ENCODE measurements around the gene OR12D2. TPM values are rescaled to one million over a fixed set of nuclear protein-coding genes. Genes with fewer than 3 reads are reported as not detected.
"Not testable (repeated sequence)": the region's sequence is repeated elsewhere in the genome, so short reads cannot be mapped to it uniquely, and the experiment has no call there.

OR12D2 gene
- total RNA-seq (not detected), polyA plus RNA-seq (not detected)

GRCh38 chr6:29395331-29395730 is at the start of gene OR12D2:
OR12D2 (plus strand) TSS chr6:29395631; CDS start chr6:29396700, 1,069 bp downstream.
- no peaks in the 10 kb centered on the region for H3K9me3 ChIP-seq (ENCODE audit: control insufficient read depth in 1 of 2, low read length in 2 of 2)
- Mint-ChIP-seq H3K27me3 (peaks cover 17 to 43% of the 10 kb centered on the region in 2 donors), H3K27ac (no peak within 1 kb of the TSS), H3K4me3 (no peak within 1 kb of the TSS), H3K36me3 (no peaks in the 10 kb centered on the region), H3K9me3 (peaks cover 0 to 1% (median 0%) of the 10 kb centered on the region in 8 donors), H3K4me1 (no peaks in the 10 kb centered on the region)
- H3K27me3 ChIP-seq (ENCODE audit: insufficient read depth, low read length) = peaks cover 6% of the 10 kb centered on the region
- ChIA-PET POLR2A (ENCODE audit: partially characterized antibody) (no interaction called here), CTCF (ENCODE audit: partially characterized antibody) (no interaction called here)
- H3K27ac ChIP-seq (ENCODE audit: low read depth, low read length) = no peak within 1 kb of the TSS
- intact Hi-C loops (cut with micrococcal nuclease) = no loop called here
- H3K36me3 ChIP-seq (ENCODE audit: insufficient read depth, low read length) = no peaks in the 10 kb centered on the region
- DNase-seq = no peak
- H3K4me3 ChIP-seq (ENCODE audit: low read length in 2 of 2) = no peak within 1 kb of the TSS
- H3K4me1 ChIP-seq (ENCODE audit: insufficient read depth, low read length) = no peaks in the 10 kb centered on the region

GRCh38 chr6:29349348-29349747 is 46.1 kb upstream of the OR12D2 start:
- DNase-seq; H3K27ac Mint-ChIP-seq; H3K27ac ChIP-seq (ENCODE audit: low read depth, low read length); intact Hi-C loops (cut with micrococcal nuclease); CTCF ChIA-PET (ENCODE audit: partially characterized antibody); H3K4me3 ChIP-seq (ENCODE audit: low read length in 2 of 2); H3K36me3 ChIP-seq (ENCODE audit: insufficient read depth, low read length); H3K4me1 Mint-ChIP-seq; H3K9me3 ChIP-seq (ENCODE audit: control insufficient read depth in 1 of 2, low read length in 2 of 2); POLR2A ChIA-PET (ENCODE audit: partially characterized antibody); H3K27me3 ChIP-seq (ENCODE audit: insufficient read depth, low read length); H3K36me3 Mint-ChIP-seq; H3K4me1 ChIP-seq (ENCODE audit: insufficient read depth, low read length): not testable (repeated sequence)
- Mint-ChIP-seq H3K4me3 (peak overlapping the region in 1 of 8 donors; percentile 66), H3K9me3 (peaks cover 8 to 26% (median 15%) of the 10 kb centered on the region in 8 donors), H3K27me3 (peaks cover 15 to 21% of the 10 kb centered on the region in 2 donors)

- Histone ChIP-seq H3K9me3 (ENCODE audit: control insufficient read depth in 1 of 2, low read length in 2 of 2) (no peaks in the 10 kb centered on the region), H3K27ac (ENCODE audit: low read depth, low read length) (no peak overlapping the region), H3K36me3 (ENCODE audit: insufficient read depth, low read length) (no peaks in the 10 kb centered on the region), H3K4me3 (ENCODE audit: low read length in 2 of 2) (no peak overlapping the region), H3K27me3 (ENCODE audit: insufficient read depth, low read length) (peaks cover 5% of the 10 kb centered on the region), H3K4me1 (ENCODE audit: insufficient read depth, low read length) (no peaks in the 10 kb centered on the region)
- CTCF ChIA-PET (ENCODE audit: partially characterized antibody) = no interaction called here
- no peaks in the 10 kb centered on the region for H3K4me1 Mint-ChIP-seq
- intact Hi-C loops (cut with micrococcal nuclease) = no loop called here
- H3K4me3 Mint-ChIP-seq = no peak overlapping the region
- H3K27ac Mint-ChIP-seq = no peak overlapping the region
- no peak for DNase-seq
- peaks cover 36% of the 10 kb centered on the region in 2 donors for H3K27me3 Mint-ChIP-seq
- peaks cover 6 to 26% (median 14%) of the 10 kb centered on the region in 8 donors for H3K9me3 Mint-ChIP-seq
- POLR2A ChIA-PET (ENCODE audit: partially characterized antibody) = no interaction called here
- no peaks in the 10 kb centered on the region for H3K36me3 Mint-ChIP-seq
Observed at GRCh38 chr6:29354980-29355379, 40.5 kb upstream of the OR12D2 start.

GRCh38 chr6:29355603-29356002 is 39.8 kb upstream of the OR12D2 start:
- Histone ChIP-seq H3K4me3 (ENCODE audit: low read length in 2 of 2) (no peak overlapping the region), H3K9me3 (ENCODE audit: control insufficient read depth in 1 of 2, low read length in 2 of 2) (no peaks in the 10 kb centered on the region), H3K4me1 (ENCODE audit: insufficient read depth, low read length) (no peaks in the 10 kb centered on the region), H3K27ac (ENCODE audit: low read depth, low read length) (no peak overlapping the region), H3K36me3 (ENCODE audit: insufficient read depth, low read length) (no peaks in the 10 kb centered on the region), H3K27me3 (ENCODE audit: insufficient read depth, low read length) (peaks cover 5% of the 10 kb centered on the region)
- no peaks in the 10 kb centered on the region for H3K36me3 Mint-ChIP-seq
- peaks cover 39% of the 10 kb centered on the region in 2 donors for H3K27me3 Mint-ChIP-seq
- ChIA-PET CTCF (ENCODE audit: partially characterized antibody) (no interaction called here), POLR2A (ENCODE audit: partially characterized antibody) (no interaction called here)
- peaks cover 6 to 21% (median 13%) of the 10 kb centered on the region in 8 donors for H3K9me3 Mint-ChIP-seq
- H3K4me3 Mint-ChIP-seq = no peak overlapping the region
- intact Hi-C loops (cut with micrococcal nuclease) = no loop called here
- no peak for DNase-seq
- H3K4me1 Mint-ChIP-seq = no peaks in the 10 kb centered on the region
- no peak overlapping the region for H3K27ac Mint-ChIP-seq

GRCh38 chr6:29368765-29369164 is 26.7 kb upstream of the OR12D2 start, which contains the start of gene OR5V1:
OR5V1 (minus strand) TSS chr6:29368865; CDS start chr6:29356195, 12,670 bp downstream.
- Mint-ChIP-seq H3K4me1 (no peaks in the 10 kb centered on the region), H3K36me3 (no peaks in the 10 kb centered on the region), H3K27ac (no peak within 1 kb of the TSS), H3K27me3 (peaks cover 15 to 33% of the 10 kb centered on the region in 2 donors), H3K4me3 (no peak within 1 kb of the TSS), H3K9me3 (peaks cover 0 to 11% (median 0%) of the 10 kb centered on the region in 8 donors)
- CTCF ChIA-PET (ENCODE audit: partially characterized antibody) = no interaction called here
- H3K4me1 ChIP-seq (ENCODE audit: insufficient read depth, low read length) = no peaks in the 10 kb centered on the region
- POLR2A ChIA-PET (ENCODE audit: partially characterized antibody) = no interaction called here
- H3K9me3 ChIP-seq (ENCODE audit: control insufficient read depth in 1 of 2, low read length in 2 of 2) = no peaks in the 10 kb centered on the region
- H3K36me3 ChIP-seq (ENCODE audit: insufficient read depth, low read length) = no peaks in the 10 kb centered on the region
- H3K27me3 ChIP-seq (ENCODE audit: insufficient read depth, low read length) = no peaks in the 10 kb centered on the region
- intact Hi-C loops (cut with micrococcal nuclease) = no loop called here
- no peak within 1 kb of the TSS for H3K4me3 ChIP-seq (ENCODE audit: low read length in 2 of 2)
- no peak within 1 kb of the TSS for H3K27ac ChIP-seq (ENCODE audit: low read depth, low read length)
- no peak for DNase-seq

GRCh38 chr6:29375191-29375590 is 20.2 kb upstream of the OR12D2 start, which contains the start of gene OR12D3:
OR12D3 (minus strand) TSS chr6:29375291; CDS start chr6:29375287, 4 bp downstream.
- Histone ChIP-seq H3K27ac (ENCODE audit: low read depth, low read length) (no peak within 1 kb of the TSS), H3K4me3 (ENCODE audit: low read length in 2 of 2) (no peak within 1 kb of the TSS), H3K27me3 (ENCODE audit: insufficient read depth, low read length) (no peaks in the 10 kb centered on the region), H3K9me3 (ENCODE audit: control insufficient read depth in 1 of 2, low read length in 2 of 2) (no peaks in the 10 kb centered on the region), H3K36me3 (ENCODE audit: insufficient read depth, low read length) (no peaks in the 10 kb centered on the region), H3K4me1 (ENCODE audit: insufficient read depth, low read length) (no peaks in the 10 kb centered on the region)
- ChIA-PET CTCF (ENCODE audit: partially characterized antibody) (no interaction called here), POLR2A (ENCODE audit: partially characterized antibody) (no interaction called here)
- Mint-ChIP-seq H3K27me3 (peaks cover 18 to 35% of the 10 kb centered on the region in 2 donors), H3K9me3 (peaks cover 0 to 6% (median 0%) of the 10 kb centered on the region in 8 donors), H3K4me3 (no peak within 1 kb of the TSS), H3K4me1 (no peaks in the 10 kb centered on the region), H3K36me3 (no peaks in the 10 kb centered on the region), H3K27ac (no peak within 1 kb of the TSS)
- no peak for DNase-seq
- intact Hi-C loops (cut with micrococcal nuclease) = no loop called here

- no peak overlapping the region for H3K27ac Mint-ChIP-seq
- H3K27ac ChIP-seq (ENCODE audit: low read depth, low read length) = no peak overlapping the region
- no peak for DNase-seq
- H3K36me3 ChIP-seq (ENCODE audit: insufficient read depth, low read length) = no peaks in the 10 kb centered on the region
- H3K4me1 Mint-ChIP-seq = no peaks in the 10 kb centered on the region
- peaks cover 14 to 32% of the 10 kb centered on the region in 2 donors for H3K27me3 Mint-ChIP-seq
- intact Hi-C loops (cut with micrococcal nuclease) = no loop called here
- H3K4me3 Mint-ChIP-seq = no peak overlapping the region
- CTCF ChIA-PET (ENCODE audit: partially characterized antibody) = no interaction called here
- H3K36me3 Mint-ChIP-seq = no peaks in the 10 kb centered on the region
- no peaks in the 10 kb centered on the region for H3K4me1 ChIP-seq (ENCODE audit: insufficient read depth, low read length)
- H3K9me3 Mint-ChIP-seq = peaks cover 0 to 6% (median 0%) of the 10 kb centered on the region in 8 donors
- POLR2A ChIA-PET (ENCODE audit: partially characterized antibody) = no interaction called here
- no peak overlapping the region for H3K4me3 ChIP-seq (ENCODE audit: low read length in 2 of 2)
- H3K27me3 ChIP-seq (ENCODE audit: insufficient read depth, low read length) = no peaks in the 10 kb centered on the region
- no peaks in the 10 kb centered on the region for H3K9me3 ChIP-seq (ENCODE audit: control insufficient read depth in 1 of 2, low read length in 2 of 2)
Observed at GRCh38 chr6:29376003-29376402, 19.4 kb upstream of the OR12D2 start.

GRCh38 chr6:29388533-29388932 is 6.9 kb upstream of the OR12D2 start:
- intact Hi-C loops (cut with micrococcal nuclease) = no loop called here
- H3K4me1 Mint-ChIP-seq = no peaks in the 10 kb centered on the region
- no peaks in the 10 kb centered on the region for H3K9me3 Mint-ChIP-seq
- Histone ChIP-seq H3K9me3 (ENCODE audit: control insufficient read depth in 1 of 2, low read length in 2 of 2) (no peaks in the 10 kb centered on the region), H3K4me3 (ENCODE audit: low read length in 2 of 2) (no peak overlapping the region), H3K27ac (ENCODE audit: low read depth, low read length) (no peak overlapping the region), H3K4me1 (ENCODE audit: insufficient read depth, low read length) (no peaks in the 10 kb centered on the region), H3K36me3 (ENCODE audit: insufficient read depth, low read length) (no peaks in the 10 kb centered on the region), H3K27me3 (ENCODE audit: insufficient read depth, low read length) (peaks cover 7% of the 10 kb centered on the region)
- H3K27ac Mint-ChIP-seq = no peak overlapping the region
- CTCF ChIA-PET (ENCODE audit: partially characterized antibody) = no interaction called here
- peaks cover 21 to 24% of the 10 kb centered on the region in 2 donors for H3K27me3 Mint-ChIP-seq
- no peaks in the 10 kb centered on the region for H3K36me3 Mint-ChIP-seq
- POLR2A ChIA-PET (ENCODE audit: partially characterized antibody) = no interaction called here
- no peak for DNase-seq
- H3K4me3 Mint-ChIP-seq = no peak overlapping the region

All from CD4-positive, alpha-beta memory T cell (primary cell).